Left ventricle myocardium inferior (tissue), 1 donor: Measurements from ENCODE around the gene COMMD4. TPM values are rescaled to one million over a fixed set of nuclear protein-coding genes. Genes with fewer than 3 reads are reported as not detected.

Experiments used
- DNase-seq: peaks from one replicate; pipeline ENCODE4 v3.0.0-alpha.2; 2020
- H3K27ac ChIP-seq: fragments of 200-600 bp; replicated peaks from 2 replicates; pipeline ENCODE4 v1.8.0; 2021
- H3K27me3 ChIP-seq: fragments of 200-600 bp; 2 replicates; pipeline ENCODE4 v1.8.0; 2021; ENCODE audit warnings: low read depth
- H3K36me3 ChIP-seq: fragments of 200-600 bp; 2 replicates; pipeline ENCODE4 v1.8.0; 2021
- H3K4me1 ChIP-seq: fragments of 200-600 bp; 2 replicates; pipeline ENCODE4 v1.8.0; 2021
- H3K4me3 ChIP-seq: fragments of 200-600 bp; 2 replicates; pipeline ENCODE4 v1.8.0; 2021; ENCODE audit warnings: mild to moderate bottlenecking, moderate library complexity
- H3K9me3 ChIP-seq: fragments of 200-600 bp; replicated peaks from 2 replicates; pipeline ENCODE4 v1.8.0; 2021
- CTCF ChIP-seq: fragments of 200-600 bp; IDR thresholded peaks from 2 replicates; pipeline ENCODE4 v1.8.0; 2021; ENCODE audit warnings: antibody characterized with exemption, mild to moderate bottlenecking, borderline replicate concordance
- intact Hi-C: fragments of 100-400 bp; cut with micrococcal nuclease; formaldehyde crosslinking; loops from one replicate; pipeline ENCODE4 v1.11.0; 2022
- total RNA-seq: library from RNA; stranded (reverse); fragmentation: NEBNext Ultra II Directional; extraction: Animal tissue kit (Norgen Biotek cat#: 25700); gene quantifications from one replicate; pipeline ENCODE4 v1.2.1, GENCODE V29; 2021
- donor health status: DM: no; HTN: yes; CAD: no; lungs with severe emphysema.

COMMD4 gene
- total RNA-seq, 1 donor from 2014 or later, result 36.4 TPM

GRCh38 chr15:75352186-75353080 lies 16.6 kb downstream of the COMMD4 start:
- no peaks in the 10 kb centered on the region for H3K27me3 ChIP-seq
- peaks cover 18% of the 10 kb centered on the region for H3K4me1 ChIP-seq
- H3K27ac ChIP-seq, result no peak overlapping the region
- H3K9me3 ChIP-seq, result no peaks in the 10 kb centered on the region
- no peak for TF ChIP-seq CTCF
- H3K36me3 ChIP-seq, result peaks cover 27% of the 10 kb centered on the region
- DNase-seq, result no peak
- no peak overlapping the region for H3K4me3 ChIP-seq
- intact Hi-C loops, result no loop called here

- H3K36me3 ChIP-seq, result peaks cover 37% of the 10 kb centered on the region
- no peak for DNase-seq
- no peaks in the 10 kb centered on the region for H3K27me3 ChIP-seq
- H3K4me3 ChIP-seq, result no peak overlapping the region
- peaks cover 7% of the 10 kb centered on the region for H3K4me1 ChIP-seq
- intact Hi-C loops, result no loop called here
- H3K9me3 ChIP-seq, result no peaks in the 10 kb centered on the region
- no peak overlapping the region for H3K27ac ChIP-seq
- TF ChIP-seq CTCF, result no peak
Observed at GRCh38 chr15:75353604-75354003, 17.7 kb downstream of the COMMD4 start.

- Histone ChIP-seq H3K36me3 (peaks cover 45% of the 10 kb centered on the region), H3K27me3 (no peaks in the 10 kb centered on the region), H3K27ac (no peak overlapping the region), H3K9me3 (no peaks in the 10 kb centered on the region), H3K4me1 (no peaks in the 10 kb centered on the region), H3K4me3 (no peak overlapping the region)
- no peak for TF ChIP-seq CTCF
- intact Hi-C loops, result no loop called here
- DNase-seq, result no peak
Observed at GRCh38 chr15:75354454-75354853, 18.6 kb downstream of the COMMD4 start.

- no peaks in the 10 kb centered on the region for H3K27me3 ChIP-seq
- no peak for TF ChIP-seq CTCF
- no peaks in the 10 kb centered on the region for H3K9me3 ChIP-seq
- no peak for DNase-seq
- peaks cover 54% of the 10 kb centered on the region for H3K36me3 ChIP-seq
- no peak overlapping the region for H3K4me3 ChIP-seq
- H3K27ac ChIP-seq, result no peak overlapping the region
- H3K4me1 ChIP-seq, result no peaks in the 10 kb centered on the region
- intact Hi-C loops, result no loop called here
Observed at GRCh38 chr15:75355369-75355768, 19.5 kb downstream of the COMMD4 start.

- intact Hi-C loops, result no loop called here
- TF ChIP-seq CTCF, result no peak
- Histone ChIP-seq H3K9me3 (no peaks in the 10 kb centered on the region), H3K4me3 (no peak overlapping the region), H3K27ac (no peak overlapping the region), H3K27me3 (no peaks in the 10 kb centered on the region), H3K4me1 (no peaks in the 10 kb centered on the region), H3K36me3 (peaks cover 60% of the 10 kb centered on the region)
- DNase-seq, result no peak
Observed at GRCh38 chr15:75356006-75356405, 20.1 kb downstream of the COMMD4 start.
